Endometrium (tissue), 2 donors: Measurements from ENCODE around the gene CAMK2B.

Experiments
- FAIRE-seq: peaks from 2 replicates; lab custom pipeline; 2012; peaks lifted over from hg19 to GRCh38; lab: Jason Lieb, UNC
- donor health status: control.
- donor health status: control.

The CAMK2B gene

GRCh38 chr7:44273681-44274622, 51.4 kb downstream of the CAMK2B start:
- FAIRE-seq, result no peak

GRCh38 chr7:44272981-44273380, 52.4 kb downstream of the CAMK2B start:
- FAIRE-seq, result no peak

- no peak for FAIRE-seq
Observed at GRCh38 chr7:44272456-44272855, 52.9 kb downstream of the CAMK2B start.

GRCh38 chr7:44269943-44270493, 55.4 kb downstream of the CAMK2B start:
- FAIRE-seq, result no peak

- FAIRE-seq, result no peak
Observed at GRCh38 chr7:44269417-44269816, 56.0 kb downstream of the CAMK2B start.

GRCh38 chr7:44268671-44269070, 56.7 kb downstream of the CAMK2B start:
- FAIRE-seq, result no peak

GRCh38 chr7:44267719-44268421, 57.5 kb downstream of the CAMK2B start:
- FAIRE-seq, result no peak

GRCh38 chr7:44267178-44267577, 58.2 kb downstream of the CAMK2B start:
- no peak for FAIRE-seq

- FAIRE-seq, result no peak
Observed at GRCh38 chr7:44266526-44266925, 58.9 kb downstream of the CAMK2B start.

- FAIRE-seq, result no peak
Observed at GRCh38 chr7:44265728-44266127, 59.7 kb downstream of the CAMK2B start.

GRCh38 chr7:44264221-44264931, 61.0 kb downstream of the CAMK2B start:
- FAIRE-seq, result no peak

GRCh38 chr7:44263326-44264082, 61.9 kb downstream of the CAMK2B start:
- no peak for FAIRE-seq

GRCh38 chr7:44262031-44262430, 63.4 kb downstream of the CAMK2B start:
- no peak for FAIRE-seq

GRCh38 chr7:44261240-44261639, 64.2 kb downstream of the CAMK2B start:
- FAIRE-seq, result no peak

- no peak for FAIRE-seq
Observed at GRCh38 chr7:44259547-44260457, 65.6 kb downstream of the CAMK2B start.

- no peak for FAIRE-seq
Observed at GRCh38 chr7:44258865-44259546, 66.4 kb downstream of the CAMK2B start.

- no peak for FAIRE-seq
Observed at GRCh38 chr7:44258423-44258760, 67.0 kb downstream of the CAMK2B start.

- no peak for FAIRE-seq
Observed at GRCh38 chr7:44257618-44258422, 67.6 kb downstream of the CAMK2B start.

- no peak for FAIRE-seq
Observed at GRCh38 chr7:44257213-44257612, 68.2 kb downstream of the CAMK2B start.
